GM21576 (cell line): ENCODE data around the gene DAB1.

Experiments used
- ATAC-seq: cut with Tn5 transposase; IDR thresholded peaks from one replicate; pipeline ENCODE4 v1.9.1; 2021; ENCODE audit warnings: mild to moderate bottlenecking, moderate library complexity; ENCODE audit not compliant: unreplicated experiment

The DAB1 gene

GRCh38 chr1:57279909-57280666, 143.8 kb downstream of the DAB1 start:
- ATAC-seq = no peak

GRCh38 chr1:57278558-57278957, 145.3 kb downstream of the DAB1 start:
- ATAC-seq = no peak

DNA sequence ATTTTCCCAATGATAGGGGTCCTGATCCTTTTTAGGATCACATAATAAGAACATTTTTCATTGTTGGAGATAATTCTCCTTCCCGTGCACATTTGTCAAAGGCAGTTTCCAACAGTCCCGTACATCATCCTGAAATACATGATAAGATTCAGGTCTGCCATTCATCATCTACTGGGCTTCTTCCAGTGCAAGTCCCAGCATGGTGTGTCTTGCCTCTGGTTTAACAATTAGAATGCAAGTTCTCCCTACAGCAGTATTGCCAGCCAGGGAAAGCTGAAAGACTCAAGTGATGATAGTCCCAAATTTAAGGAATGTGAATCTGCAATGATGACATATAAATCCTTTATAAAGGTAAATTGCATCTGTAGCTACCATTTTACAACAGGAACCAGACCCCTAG, 146.2 kb downstream of the DAB1 start:
- ATAC-seq = no peak

DNA sequence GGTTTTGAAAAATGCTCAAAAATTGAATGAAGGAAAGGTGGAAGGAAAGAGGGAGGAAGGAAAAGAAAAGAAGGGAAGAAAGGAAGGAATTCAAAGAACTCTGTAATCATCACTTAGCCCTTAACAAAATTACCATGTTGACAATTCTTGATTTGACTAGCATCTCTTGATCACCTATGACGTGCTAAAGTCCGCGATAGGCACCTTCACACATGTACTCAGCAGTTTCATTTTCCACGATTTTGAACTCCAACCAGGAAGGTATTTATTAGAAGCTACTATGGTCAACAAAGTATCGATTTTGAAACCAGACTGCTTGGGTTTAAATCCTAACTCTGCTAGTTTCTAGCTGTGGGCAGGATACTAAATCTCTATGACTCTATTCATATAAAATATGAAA, 146.9 kb downstream of the DAB1 start:
- no peak for ATAC-seq

DNA sequence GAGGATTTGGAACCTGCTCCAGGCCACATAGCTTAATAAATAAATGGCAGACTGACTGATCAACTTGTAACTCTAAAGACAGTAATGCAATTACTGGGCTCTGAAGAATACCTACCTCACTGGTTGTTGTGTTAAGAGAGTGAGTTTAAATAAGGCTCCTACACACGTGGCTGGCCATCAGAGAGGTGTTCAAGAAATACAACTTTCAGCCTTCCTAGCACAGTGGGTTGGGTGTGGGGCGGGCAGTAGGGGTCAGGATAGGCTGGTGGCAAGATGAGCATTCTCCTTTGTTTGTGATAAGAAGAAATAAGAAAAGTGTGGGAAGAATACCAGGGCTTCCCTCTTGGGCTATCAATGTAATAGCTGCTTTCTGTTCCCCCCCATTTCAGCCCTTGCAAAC, 151.3 kb downstream of the DAB1 start:
- no peak for ATAC-seq

DNA sequence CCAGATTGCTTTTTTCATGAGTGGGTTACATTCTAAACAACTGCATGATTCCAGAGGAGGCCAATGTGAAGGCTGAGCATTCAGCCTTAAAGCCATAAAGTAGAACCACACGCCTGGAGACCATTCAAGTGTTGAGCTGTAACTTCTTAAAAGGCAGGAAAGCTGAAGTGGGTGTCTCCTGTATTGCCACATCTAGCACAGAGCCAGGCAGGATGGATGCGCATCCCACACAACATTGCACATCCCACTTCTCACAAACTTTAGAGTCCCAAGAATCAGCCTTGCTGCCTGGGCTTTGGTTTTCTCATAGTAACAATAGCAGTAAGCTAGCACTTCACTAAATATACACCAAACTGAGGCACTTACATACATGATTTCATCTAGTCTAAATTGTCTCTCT, 151.7 kb downstream of the DAB1 start:
- ATAC-seq = no peak

DNA sequence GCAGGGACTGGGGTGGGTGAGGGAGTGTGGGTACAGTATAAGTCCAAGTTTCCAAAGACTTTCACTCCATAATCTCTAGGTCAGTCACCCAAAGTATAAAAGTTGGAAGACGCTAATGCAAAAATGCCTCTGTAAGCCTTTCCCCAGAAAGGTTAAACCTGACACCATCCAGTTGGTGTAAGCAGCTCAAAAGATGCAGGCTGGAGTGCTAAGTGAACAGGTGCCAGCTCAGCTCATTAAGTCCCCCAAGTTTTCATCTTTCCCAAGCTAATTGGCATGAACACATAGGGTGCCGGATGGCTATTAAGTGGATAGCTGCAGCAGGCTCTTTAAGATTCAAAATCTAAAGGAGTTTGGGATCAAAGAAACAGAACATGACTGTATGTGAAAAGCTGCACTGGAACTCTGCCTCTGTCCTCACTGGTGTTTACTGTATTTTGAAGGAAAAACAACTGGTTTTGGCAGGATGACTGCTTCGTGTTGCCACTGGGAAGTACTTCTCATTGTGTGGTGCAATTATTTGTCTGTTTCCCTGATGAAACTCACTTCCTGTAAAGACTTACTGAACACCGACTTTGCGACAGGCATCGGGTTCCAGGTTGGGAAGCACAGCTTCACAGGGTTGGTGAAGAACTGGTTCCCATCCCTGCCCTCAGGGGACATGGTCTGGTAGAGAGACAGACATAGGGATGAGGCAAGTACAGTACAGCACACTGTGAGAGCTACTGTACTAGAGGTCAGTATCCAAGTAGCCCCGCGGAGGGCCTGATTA, 152.7 kb downstream of the DAB1 start:
- no peak for ATAC-seq

- ATAC-seq = no peak
These were observed 154.1 kb downstream of the DAB1 start for GRCh38 chr1:57269630-57270225.

DNA sequence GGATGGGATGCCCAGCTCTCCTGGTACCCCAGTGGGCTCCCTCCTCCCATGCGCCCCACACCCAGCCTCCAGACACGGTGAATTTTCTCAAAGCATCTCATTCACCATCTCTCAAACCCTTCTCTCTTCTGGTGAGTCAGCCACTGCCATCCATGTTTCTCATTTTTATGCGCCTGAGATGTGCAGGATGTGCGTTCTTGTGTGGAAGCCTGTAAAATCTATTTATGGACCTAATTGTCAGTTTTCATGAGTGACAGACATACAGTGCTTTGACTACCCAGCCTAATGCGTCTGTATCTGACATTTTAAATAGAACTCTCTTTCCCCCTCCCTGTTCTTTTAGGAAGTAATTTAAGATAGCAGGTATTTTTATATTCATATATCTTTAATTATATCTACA, 158.8 kb downstream of the DAB1 start:
- ATAC-seq = no peak

GRCh38 chr1:57262472-57262871, 161.4 kb downstream of the DAB1 start:
- no peak for ATAC-seq

DNA sequence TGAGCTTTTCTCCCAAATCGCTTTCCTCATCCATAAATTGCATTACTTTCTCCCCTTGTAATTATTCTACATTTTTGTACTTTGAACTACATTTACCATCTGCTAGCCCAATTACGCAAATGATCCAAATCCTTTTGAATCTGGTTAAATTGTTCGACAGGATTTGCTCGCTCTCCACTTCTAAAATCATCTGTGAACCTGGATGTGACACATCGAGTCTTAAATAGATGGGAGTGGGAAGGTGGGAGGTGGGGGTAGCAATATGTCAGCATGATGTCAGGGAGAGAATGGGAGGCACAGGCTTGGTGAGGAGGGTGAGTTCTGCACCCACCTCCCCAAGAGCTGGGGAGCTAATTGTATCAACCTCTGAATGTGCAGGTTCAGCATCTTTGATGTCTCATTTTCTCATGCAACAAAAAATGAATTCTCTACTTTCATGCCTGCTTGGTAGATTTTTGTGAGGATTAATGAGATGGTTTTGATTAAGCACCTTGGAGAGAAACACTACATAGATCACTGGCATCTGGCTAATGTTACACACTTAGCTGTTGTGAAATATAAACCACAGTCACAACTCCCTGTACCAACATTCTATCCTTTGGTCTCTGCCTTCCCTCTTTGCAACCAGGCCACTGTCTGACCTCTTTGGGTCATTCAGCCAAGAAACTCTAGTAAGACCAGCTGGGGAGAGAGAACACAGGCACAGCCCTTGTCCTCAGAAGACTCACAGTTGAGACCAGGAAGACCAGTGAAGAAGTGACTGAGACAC, 165.1 kb downstream of the DAB1 start:
- no peak for ATAC-seq

GRCh38 chr1:57255945-57256344, 167.9 kb downstream of the DAB1 start:
- ATAC-seq = no peak

- ATAC-seq = no peak
These were observed 169.8 kb downstream of the DAB1 start for GRCh38 chr1:57254022-57254421.

DNA sequence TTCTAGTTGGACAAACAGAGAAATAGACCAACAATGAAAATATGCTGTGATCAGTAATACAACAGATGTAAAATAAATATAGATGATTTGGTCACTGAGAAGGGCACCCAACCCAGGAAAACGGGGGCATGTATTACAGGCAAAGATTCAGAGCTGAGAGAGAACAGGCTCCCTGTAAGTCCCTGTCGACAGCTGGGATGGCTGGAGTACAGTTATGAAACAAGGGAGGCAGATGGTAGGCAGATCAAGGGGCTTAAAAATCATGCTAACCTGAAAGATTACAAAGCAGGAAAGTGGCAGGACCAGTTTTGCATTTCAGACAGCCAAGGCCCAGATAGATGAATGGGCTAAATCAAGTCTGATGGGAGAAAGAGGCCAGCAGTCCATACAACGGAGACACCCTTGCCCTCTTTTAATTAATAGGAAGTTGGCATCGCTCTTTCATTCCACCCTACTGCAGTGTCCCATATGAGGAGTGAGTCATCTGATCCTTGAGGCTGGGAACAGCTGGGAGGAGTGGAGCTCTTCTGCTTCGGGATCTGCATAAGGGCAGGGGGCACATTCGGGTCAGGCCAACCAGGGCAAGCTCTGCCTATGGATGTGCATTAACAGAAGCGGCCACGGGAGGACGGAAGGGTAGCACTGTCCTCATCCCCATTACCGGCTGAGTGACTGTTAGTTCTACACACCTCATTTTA, 171.1 kb downstream of the DAB1 start:
- no peak for ATAC-seq

GRCh38 chr1:57250021-57250420, 173.8 kb downstream of the DAB1 start:
- ATAC-seq = no peak

DNA sequence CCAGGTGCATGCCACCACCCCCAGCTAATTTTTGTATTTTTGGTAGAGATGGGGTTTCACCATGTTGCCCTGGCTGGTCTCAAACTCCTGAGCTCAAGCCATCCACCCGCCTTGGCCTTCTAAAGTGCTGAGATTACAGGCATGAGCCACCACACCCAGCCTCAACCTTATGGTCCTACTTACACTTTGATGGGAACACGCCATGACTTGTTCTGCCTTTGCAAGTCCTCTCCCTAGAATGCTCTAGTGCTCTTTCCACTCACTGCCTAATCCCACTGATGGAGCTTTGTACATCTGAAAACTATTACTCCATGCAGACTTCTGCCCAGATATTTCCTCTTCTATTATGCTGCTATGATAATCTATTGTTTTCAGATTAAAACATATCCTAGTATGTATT, 174.3 kb downstream of the DAB1 start:
- no peak for ATAC-seq

GRCh38 chr1:57248830-57249229, 175.0 kb downstream of the DAB1 start:
- no peak for ATAC-seq

- ATAC-seq = no peak
These were observed 185.6 kb downstream of the DAB1 start for GRCh38 chr1:57238233-57238781.

GRCh38 chr1:57235730-57236510, 187.9 kb downstream of the DAB1 start:
- ATAC-seq = no peak

GRCh38 chr1:57234459-57234858, 189.4 kb downstream of the DAB1 start:
- no peak for ATAC-seq
